ENCODE data around the gene ERC2.

DNA sequence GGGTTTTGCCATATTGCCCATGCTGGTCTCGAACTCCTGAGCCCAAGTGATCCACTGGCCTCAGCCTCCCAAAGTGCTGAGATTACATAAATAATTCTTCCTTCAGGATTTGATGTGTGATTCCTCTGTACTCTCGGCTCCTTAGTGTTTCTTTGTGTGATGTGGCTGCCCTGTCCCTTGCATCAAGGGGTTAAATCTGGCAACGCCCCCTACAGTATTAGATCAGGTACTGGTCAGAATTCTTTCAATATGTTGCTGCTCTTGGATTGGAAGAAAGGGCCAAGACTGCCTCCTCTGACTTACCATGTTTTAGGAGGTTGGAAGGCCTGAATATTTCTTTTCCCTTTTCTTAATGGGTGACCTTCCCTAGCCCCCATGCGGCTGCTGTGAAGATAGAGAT is 590.6 kb downstream of the ERC2 start:
- no peak for TF ChIP-seq EZH2phosphoT487 (conservative IDR thresholded peaks at IDR 0.05; ENCODE audit: low read length)
- TF ChIP-seq, protein P1, sequence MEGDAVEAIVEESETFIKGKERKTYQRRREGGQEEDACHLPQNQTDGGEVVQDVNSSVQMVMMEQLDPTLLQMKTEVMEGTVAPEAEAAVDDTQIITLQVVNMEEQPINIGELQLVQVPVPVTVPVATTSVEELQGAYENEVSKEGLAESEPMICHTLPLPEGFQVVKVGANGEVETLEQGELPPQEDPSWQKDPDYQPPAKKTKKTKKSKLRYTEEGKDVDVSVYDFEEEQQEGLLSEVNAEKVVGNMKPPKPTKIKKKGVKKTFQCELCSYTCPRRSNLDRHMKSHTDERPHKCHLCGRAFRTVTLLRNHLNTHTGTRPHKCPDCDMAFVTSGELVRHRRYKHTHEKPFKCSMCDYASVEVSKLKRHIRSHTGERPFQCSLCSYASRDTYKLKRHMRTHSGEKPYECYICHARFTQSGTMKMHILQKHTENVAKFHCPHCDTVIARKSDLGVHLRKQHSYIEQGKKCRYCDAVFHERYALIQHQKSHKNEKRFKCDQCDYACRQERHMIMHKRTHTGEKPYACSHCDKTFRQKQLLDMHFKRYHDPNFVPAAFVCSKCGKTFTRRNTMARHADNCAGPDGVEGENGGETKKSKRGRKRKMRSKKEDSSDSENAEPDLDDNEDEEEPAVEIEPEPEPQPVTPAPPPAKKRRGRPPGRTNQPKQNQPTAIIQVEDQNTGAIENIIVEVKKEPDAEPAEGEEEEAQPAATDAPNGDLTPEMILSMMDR (IDR thresholded peaks at IDR 0.05; ENCODE audit: insufficient read depth, low read length, poor library complexity, severe bottlenecking): no peak

All from SU-DHL-6 (cell line).